ENCODE results near the gene CCDC146.
"Not testable (repeated sequence)": the region's sequence is repeated elsewhere in the genome, so short reads cannot be mapped to it uniquely, and the experiment has no call there.

The CCDC146 gene

GRCh38 chr7:77247206-77247850 is 124.9 kb downstream of the CCDC146 start:
- FAIRE-seq: no peak

GRCh38 chr7:77248154-77248553 is 125.7 kb downstream of the CCDC146 start:
- no peak for FAIRE-seq

GRCh38 chr7:77252506-77252905 is 130.1 kb downstream of the CCDC146 start:
- no peak for FAIRE-seq

- FAIRE-seq: no peak
These were observed 130.7 kb downstream of the CCDC146 start for GRCh38 chr7:77253151-77253550.

GRCh38 chr7:77254429-77254828 is 132.0 kb downstream of the CCDC146 start:
- FAIRE-seq: no peak

GRCh38 chr7:77254915-77255314 is 132.5 kb downstream of the CCDC146 start:
- no peak for FAIRE-seq

DNA sequence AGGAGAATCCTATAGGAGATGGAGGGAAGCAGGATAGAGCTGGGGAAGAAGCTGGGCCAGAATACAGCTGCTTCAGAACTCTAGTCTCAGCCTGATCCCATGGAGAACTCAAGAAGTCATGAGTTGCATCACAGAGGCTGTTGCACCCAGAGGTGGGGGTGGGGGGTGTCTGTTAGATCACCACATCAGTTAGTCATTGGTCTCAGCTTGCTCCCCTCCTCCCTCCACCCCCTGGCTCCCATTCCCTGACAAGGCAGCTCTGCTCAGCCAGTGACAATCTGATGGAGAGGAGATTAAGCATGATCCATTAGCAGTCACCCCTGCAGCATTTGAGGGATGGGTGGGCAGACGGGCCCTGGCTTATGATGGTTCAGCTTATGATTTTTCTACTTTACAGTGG is 135.6 kb downstream of the CCDC146 start:
- no peak for FAIRE-seq

GRCh38 chr7:77258593-77258992 is 136.2 kb downstream of the CCDC146 start:
- no peak for FAIRE-seq

DNA sequence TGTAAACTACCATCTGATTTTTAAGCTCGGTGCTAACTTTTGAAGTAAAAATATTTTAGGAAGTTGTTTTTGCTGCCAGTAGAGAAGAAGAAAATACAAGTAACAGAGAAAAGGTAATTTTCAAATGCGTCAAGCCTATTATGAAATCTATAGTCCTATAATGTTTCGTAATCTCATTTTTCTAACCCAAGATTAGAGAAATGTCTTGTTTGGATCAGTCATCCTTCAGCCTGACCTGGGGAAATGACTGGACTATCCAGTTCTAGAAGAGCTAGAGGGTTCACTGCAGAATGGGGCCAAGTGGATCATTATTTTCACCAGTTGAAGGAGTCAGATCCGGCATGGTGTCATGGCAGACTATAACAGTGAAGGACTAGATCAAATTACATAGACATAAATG is 139.9 kb downstream of the CCDC146 start:
- FAIRE-seq: no peak

GRCh38 chr7:77265666-77266065 is 143.3 kb downstream of the CCDC146 start:
- FAIRE-seq: no peak

GRCh38 chr7:77266291-77266794 is 143.9 kb downstream of the CCDC146 start:
- no peak for FAIRE-seq

GRCh38 chr7:77269360-77270093 is 147.1 kb downstream of the CCDC146 start:
- no peak for FAIRE-seq

DNA sequence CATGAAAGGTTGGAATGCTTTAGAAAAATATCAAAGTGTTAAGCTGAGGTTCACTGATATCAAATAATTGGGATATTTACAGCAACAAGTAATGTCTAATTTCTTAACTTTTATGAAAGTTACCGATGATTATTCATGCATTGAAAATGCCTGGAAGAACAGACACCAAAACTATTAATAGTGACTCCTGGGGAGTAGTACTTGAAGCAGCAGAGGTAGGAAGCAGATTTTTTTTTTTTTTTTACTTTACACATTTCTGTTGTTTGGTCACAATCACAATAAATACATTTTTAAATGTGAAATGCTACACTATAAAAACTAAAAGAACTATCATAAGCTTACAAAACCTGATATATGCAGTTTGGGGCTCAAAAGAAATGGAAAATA is 147.7 kb downstream of the CCDC146 start:
- no peak for FAIRE-seq

DNA sequence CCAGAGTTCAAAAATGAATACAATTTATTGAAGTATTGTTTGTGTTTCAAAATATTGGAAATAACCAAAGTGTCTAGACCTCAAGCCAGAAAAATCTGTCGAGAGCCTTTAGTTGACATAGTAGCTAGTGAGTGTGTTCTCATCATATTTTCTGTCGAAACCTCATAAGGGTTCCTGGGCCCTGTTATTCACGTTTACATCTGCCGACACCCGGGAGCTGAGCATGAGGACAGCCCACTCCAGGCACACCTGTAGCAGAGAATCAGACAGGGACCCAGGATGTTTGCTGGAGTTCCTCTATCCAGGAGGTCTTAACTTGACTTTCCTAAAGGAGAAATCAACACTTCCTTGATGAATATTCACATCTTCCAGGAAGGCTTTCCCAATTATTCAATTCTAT is 149.4 kb downstream of the CCDC146 start:
- no peak for FAIRE-seq

DNA sequence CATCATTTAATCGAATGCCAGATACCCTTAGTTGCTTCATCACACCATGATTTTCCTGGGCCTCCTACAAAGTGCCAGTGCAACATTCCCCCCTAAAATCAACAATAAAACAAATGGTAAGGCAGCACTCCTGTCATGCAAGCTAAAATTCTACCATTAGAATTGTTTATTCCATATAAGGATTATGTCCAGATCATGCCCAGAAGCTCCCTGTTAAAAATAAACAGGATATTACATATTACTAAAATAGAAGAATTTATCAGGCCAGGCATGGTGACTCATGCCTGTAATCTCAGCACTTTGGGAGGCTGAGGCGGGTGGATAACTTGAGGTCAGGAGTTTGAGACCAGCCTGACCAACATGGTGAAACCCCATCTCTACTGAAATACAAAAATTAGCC is 153.2 kb downstream of the CCDC146 start:
- not testable (repeated sequence) for FAIRE-seq

GRCh38 chr7:77276120-77276519 is 153.7 kb downstream of the CCDC146 start:
- FAIRE-seq: no peak

- FAIRE-seq: no peak
These were observed 159.5 kb downstream of the CCDC146 start for GRCh38 chr7:77281780-77282478.

DNA sequence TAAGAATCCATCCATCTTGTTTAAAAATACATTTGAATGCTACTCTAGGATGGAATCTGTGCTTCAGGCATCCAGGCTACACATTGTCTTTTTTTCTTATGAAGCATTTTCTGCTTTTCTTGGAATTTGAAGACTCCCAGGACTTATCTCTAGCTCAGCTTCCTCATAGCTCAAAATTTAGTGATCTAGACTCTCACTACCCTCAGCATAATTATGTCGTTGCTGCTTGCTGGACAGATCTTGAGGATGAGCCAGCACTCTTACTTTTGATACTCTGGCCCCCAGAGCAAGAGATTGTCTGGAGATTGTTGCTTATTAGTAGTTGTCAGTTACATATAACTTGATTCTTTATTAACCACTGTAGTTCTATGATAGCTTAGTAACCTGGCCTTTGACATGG is 160.5 kb downstream of the CCDC146 start:
- no peak for FAIRE-seq

GRCh38 chr7:77284005-77284404 is 161.6 kb downstream of the CCDC146 start:
- no peak for FAIRE-seq

GRCh38 chr7:77284616-77285015 is 162.2 kb downstream of the CCDC146 start:
- FAIRE-seq: no peak

- no peak for FAIRE-seq
These were observed 166.4 kb downstream of the CCDC146 start for GRCh38 chr7:77288676-77289320.

DNA sequence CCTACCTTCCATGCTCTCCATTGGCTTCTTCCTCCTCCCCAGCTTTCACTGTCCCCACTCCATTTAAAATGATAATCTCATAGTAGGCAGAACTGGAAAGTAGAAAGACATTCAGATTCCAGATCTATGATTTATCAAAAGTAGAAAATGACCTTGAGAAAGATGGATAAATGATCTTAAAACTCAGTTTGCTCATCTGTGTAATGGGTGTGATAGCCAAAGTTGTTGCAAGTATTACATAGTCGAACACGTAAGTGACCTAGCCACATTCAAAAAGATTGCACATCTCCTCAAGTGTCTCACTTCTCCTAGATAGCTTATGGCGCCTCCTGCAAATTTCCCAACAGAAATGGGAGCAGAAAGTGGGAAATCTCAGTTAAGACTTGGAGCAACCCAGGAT is 167.0 kb downstream of the CCDC146 start:
- FAIRE-seq: no peak

DNA sequence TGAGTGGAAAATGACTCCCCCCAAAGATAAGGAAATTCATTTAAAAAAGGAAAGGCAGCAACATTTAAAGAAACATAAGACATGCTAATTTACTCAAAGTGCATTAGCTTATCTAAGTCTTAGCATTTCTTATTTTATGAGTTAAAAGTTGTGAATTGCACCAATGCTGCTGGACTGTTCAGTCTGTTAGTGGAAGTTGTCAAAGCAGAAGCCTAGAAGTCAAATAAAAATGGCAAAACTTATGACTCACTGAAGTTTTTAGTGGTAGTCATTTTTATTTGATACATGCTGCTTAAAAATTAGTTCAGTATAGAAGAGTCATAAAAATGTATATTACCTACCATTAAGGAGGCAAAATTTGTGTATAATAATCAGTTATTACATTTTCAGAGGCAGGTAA is 168.0 kb downstream of the CCDC146 start:
- FAIRE-seq: no peak
